NB4 (cell line): ENCODE measurements around the gene PRC1.

Experiments
- CTCF ChIP-seq: IDR thresholded peaks from one replicate; pipeline ENCODE4 v1.5.1; 2012; ENCODE audit warnings: low read depth, low read length
- MAX ChIP-seq: IDR thresholded peaks from 2 replicates; pipeline ENCODE4 v1.6.1; 2011; ENCODE audit warnings: low read depth, low read length
- POLR2A ChIP-seq: IDR thresholded peaks from 2 replicates; pipeline ENCODE4 v1.6.1; 2011; ENCODE audit warnings: mild to moderate bottlenecking; ENCODE audit not compliant: insufficient read length; ENCODE audit errors: extremely low read depth

- TF ChIP-seq CTCF (no peak), MAX (no peak), POLR2A (no peak)
These were observed 37.1 kb downstream of the PRC1 start for GRCh38 chr15:90957031-90957790.
